GM13976 (cell line): ENCODE measurements around the gene SNX17.

Source experiments
- DNase-seq: peaks from one replicate; pipeline ENCODE4 v3.0.0; 2012; ENCODE audit warnings: low spot score
- CTCF ChIP-seq: IDR thresholded peaks from 2 replicates; pipeline ENCODE4 v1.5.1; 2012; ENCODE audit warnings: borderline replicate concordance, mild to moderate bottlenecking; ENCODE audit not compliant: insufficient read depth; ENCODE audit errors: extremely low read depth, missing control alignments, control extremely low read depth
- in situ Hi-C: fragments of 300-500 bp; cut with MboI; formaldehyde crosslinking; loops from one replicate; pipeline ENCODE4 v1.12.0; 2022; ENCODE audit warnings: low sequenced_read_pairs, mixed read lengths, inconsistent platforms; ENCODE audit not compliant: unreplicated experiment

The SNX17 gene

GRCh38 chr2:27376866-27377617, 6.6 kb downstream of the SNX17 start:
- in situ Hi-C loops = no loop called here
- TF ChIP-seq CTCF = no peak
- no peak for DNase-seq

GRCh38 chr2:27377618-27378095, 7.2 kb downstream of the SNX17 start:
- TF ChIP-seq CTCF = no peak
- no peak for DNase-seq
- in situ Hi-C loops = no loop called here

GRCh38 chr2:27378096-27378808, 7.8 kb downstream of the SNX17 start:
- no peak for DNase-seq
- no peak for TF ChIP-seq CTCF
- in situ Hi-C loops = no loop called here

GRCh38 chr2:27378809-27379290, 8.4 kb downstream of the SNX17 start:
- DNase-seq = no peak
- TF ChIP-seq CTCF = no peak
- in situ Hi-C loops = no loop called here

- in situ Hi-C loops = no loop called here
- DNase-seq = no peak
- TF ChIP-seq CTCF = no peak
Measured at GRCh38 chr2:27379383-27379835, 9.0 kb downstream of the SNX17 start.

- no peak for TF ChIP-seq CTCF
- no peak for DNase-seq
Measured at GRCh38 chr2:27379836-27380625, 9.6 kb downstream of the SNX17 start.

More at GRCh38 chr2:27379836-27380625, 9.6 kb downstream of the SNX17 start:
- in situ Hi-C loops = no loop called here
